Forelimb muscle (tissue), 1 donor: ENCODE results near the gene NBR1. TPM values are rescaled to one million over a fixed set of nuclear protein-coding genes. Genes with fewer than 3 reads are reported as not detected.
"Not testable (repeated sequence)": the region's sequence is repeated elsewhere in the genome, so short reads cannot be mapped to it uniquely, and the experiment has no call there.

Experiments
- DNase-seq: peaks from one replicate; pipeline ENCODE4 v3.0.0-alpha.2; 2013; ENCODE audit warnings: low read depth
- polyA plus RNA-seq: library from polyadenylated mRNA; unstranded; fragments of 120-200 nt; gene quantifications from one replicate; pipeline ENCODE4 v1.2.1, GENCODE V29; 2013; ENCODE audit not compliant: insufficient read length

The NBR1 gene
- polyA plus RNA-seq, 1 donor = 57.5 TPM

DNA sequence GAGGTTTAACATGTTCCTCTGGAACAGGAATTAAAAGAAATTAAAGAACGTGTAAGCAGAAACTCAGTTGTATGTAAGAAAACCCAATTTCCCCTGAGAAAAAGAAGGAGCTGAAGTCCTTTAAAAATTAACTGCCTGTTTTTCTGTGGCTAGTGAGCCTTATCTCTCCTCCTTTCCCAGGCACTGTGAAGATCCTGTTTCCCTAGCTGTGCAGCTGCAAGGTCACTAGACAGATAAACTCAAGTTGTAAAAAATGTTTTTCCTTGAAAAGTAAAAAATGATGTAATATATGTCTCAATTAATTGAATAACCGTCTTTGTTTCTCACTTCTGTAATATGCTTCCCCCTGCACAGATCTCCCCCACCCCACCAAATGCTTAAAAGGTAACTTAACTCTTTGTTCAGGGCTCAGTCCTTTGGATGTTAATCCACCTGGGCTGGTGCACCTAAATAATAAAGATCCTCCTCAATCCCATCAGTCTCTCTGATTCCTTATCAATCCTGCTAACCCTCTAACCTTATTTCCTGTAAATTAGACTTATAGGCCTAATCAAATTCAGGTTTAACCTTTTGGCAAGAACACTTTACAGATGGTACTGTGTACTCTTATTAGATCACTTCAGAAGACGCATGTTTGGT, 17.7 kb upstream of the NBR1 start:
- not testable (repeated sequence) for DNase-seq

DNA sequence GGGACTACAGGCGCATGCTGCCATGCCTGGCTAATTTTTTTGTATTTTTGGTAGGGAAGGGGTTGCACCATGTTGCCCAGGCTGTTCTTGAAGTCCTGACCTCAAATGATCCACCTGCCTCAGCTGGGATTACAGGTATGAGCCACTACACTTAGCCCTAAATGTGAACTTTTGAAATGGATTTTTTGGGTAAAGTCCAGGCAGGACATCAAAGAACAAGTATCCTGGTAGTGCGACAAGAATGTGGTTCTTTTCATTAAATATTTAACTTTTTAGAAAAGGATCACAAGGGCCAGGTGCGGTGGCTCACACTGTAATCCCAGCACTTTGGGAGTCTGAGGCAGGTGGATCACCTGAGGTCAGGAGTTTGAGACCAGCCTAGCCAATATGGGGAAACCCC, 15.3 kb upstream of the NBR1 start:
- DNase-seq = no peak

DNA sequence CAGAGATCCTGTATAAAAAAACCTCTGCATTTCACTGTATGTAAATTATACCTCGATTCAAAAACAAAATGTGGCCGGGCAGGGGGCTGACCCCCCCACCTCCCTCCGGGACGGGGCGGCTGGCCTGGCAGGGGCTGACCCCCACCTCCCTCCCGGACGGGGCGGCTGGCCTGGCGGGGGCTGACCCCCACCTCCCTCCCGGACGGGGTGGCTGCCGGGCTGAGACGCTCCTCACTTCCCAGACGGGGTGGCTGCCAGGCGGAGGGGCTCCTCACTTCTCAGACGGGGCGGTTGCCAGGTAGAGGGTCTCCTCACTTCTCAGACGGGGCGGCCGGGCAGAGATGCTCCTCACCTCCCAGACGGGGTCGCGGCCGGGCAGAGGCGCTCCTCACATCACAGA, 11.8 kb upstream of the NBR1 start:
- not testable (repeated sequence) for DNase-seq

DNA sequence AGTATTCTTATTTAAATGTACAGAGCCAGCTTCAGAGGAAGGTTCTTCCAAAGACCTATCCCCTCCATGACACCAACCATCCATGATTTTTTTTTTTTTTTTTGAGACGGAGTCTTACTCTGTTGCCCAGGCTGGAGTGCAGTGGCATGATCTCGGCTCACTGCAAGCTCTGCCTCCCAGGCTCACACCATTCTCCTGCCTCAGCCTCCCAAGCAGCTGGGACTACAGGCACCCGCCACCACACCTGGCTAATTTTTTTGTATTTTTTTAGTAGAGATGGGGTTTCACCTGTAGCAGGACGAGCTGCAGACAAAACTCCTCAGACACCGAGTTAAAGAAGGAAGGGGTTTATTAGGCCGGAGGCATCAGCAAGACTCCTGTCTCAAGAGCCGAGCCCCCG, 11.1 kb upstream of the NBR1 start:
- DNase-seq = not testable (repeated sequence)

DNA sequence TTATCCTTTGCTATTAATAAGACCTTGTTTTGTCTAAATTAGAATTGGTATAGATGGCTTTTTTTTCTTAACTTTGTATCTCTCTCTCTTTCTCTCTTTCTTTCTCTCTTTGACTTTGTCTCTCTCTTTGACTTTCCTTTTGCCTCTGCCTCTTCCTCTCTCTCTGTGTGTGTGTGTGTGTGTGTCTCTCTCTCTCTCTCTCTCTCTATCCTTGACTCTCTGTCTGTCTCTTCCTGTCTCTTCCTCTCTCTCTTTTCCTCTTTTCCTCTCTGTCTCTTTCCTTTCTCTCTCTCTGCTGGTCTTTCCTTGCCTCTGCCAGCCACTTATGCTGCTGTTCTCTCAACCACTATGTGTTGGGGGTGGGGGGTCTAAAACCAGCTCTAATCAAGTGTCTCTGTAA, 5.0 kb upstream of the NBR1 start:
- not testable (repeated sequence) for DNase-seq

DNA sequence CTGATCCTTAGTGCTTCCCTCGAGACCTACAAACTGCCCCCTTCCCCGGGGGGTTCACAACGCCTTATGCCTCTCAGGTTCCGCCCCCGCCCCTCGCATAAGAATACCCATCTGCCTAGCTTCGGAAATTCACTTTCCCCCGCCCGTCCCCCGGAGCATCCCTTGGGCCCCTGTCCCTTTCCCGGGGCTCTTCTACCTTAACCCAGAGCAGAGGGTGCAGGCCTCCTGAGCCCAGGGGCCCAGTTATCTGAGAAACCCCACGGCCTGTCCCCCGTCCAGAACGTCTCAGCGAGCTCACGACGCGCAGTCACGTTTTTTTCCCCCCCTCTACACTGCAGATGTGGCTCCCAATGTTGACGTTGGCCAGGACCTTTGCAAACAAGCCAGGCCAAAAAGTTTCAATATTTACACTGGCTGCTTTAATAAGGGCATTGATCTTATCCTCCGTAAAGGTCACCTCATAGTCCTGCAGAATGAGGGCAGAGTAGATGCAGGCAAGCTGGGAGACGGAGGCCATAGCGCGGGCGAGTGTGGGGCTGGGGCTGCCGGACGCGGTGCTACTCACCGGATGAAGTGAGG, 1.4 kb upstream of the NBR1 start:
- no peak for DNase-seq

DNA sequence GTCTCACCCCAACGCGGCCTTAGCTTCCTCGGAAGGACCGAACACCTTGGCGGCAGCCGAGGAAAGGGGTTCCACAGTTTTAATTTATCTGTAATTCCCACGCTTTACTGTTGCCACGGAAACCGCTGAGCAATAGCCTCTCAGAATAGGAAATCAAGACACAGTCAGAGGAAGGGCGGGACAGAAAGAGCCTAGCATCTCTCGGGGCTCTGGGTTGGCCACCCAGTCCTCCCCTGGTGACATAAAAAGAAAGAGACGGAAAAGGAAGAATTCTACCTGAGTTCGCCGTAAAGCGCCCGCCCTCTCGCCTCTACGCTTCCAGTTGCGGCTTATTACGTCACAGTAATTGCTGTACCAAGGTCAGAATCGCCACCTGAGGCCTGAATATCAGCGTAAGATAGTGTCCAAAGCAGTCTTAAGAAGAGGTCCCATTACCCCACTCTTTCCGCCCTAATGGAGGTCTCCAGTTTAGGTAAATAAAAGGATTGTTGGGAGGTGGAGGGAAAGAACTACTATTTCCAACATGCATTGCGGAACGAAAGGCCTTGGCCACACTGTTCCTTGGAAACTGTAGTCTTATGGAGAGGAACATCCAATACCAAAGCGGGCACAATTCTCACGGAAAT, 761 bp upstream of the NBR1 start:
- peak; percentile 86 for DNase-seq

DNA sequence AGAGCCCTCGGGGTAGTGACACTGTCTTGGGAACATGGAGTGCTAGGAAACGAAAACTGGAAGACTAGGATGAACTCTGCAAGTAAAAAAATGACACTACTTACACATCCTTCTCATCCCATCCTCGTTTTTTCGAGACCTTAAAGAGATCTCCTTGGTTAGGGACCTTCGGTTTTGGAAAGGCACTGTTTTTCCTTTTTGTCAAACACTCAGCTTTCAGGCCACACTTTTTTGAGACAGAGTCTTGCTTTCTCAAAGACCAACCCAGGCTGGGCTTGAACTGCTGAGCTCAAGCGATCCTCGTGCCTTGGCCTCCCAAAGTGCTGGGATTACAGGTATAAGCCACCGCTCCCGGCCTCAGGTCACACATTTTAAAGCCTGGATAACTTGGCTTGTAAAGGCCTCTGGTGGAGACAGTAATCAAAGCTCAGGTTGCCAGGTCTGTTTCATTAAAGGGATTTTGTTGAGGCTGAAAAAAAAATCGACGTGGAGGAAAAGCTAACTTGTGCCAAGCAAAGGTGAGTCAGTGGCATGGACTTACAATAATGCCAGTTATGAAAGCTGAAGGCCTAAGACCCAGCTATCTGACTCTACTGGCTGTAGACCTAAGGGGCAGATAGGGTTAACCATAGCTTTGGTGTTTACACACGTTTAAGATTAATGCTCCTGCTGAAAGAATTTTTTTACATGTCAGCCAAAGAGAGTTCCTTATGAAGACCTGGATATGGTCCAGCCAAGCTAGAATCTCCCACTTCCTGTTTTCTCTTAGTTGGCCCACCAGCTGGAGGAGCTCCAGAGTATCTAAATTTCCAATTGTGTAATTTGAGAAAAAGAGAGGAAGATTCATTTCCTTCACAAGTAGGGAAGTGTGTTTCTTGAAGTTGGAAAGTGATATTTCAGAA, 823 bp downstream of the NBR1 start:
- no peak for DNase-seq

DNA sequence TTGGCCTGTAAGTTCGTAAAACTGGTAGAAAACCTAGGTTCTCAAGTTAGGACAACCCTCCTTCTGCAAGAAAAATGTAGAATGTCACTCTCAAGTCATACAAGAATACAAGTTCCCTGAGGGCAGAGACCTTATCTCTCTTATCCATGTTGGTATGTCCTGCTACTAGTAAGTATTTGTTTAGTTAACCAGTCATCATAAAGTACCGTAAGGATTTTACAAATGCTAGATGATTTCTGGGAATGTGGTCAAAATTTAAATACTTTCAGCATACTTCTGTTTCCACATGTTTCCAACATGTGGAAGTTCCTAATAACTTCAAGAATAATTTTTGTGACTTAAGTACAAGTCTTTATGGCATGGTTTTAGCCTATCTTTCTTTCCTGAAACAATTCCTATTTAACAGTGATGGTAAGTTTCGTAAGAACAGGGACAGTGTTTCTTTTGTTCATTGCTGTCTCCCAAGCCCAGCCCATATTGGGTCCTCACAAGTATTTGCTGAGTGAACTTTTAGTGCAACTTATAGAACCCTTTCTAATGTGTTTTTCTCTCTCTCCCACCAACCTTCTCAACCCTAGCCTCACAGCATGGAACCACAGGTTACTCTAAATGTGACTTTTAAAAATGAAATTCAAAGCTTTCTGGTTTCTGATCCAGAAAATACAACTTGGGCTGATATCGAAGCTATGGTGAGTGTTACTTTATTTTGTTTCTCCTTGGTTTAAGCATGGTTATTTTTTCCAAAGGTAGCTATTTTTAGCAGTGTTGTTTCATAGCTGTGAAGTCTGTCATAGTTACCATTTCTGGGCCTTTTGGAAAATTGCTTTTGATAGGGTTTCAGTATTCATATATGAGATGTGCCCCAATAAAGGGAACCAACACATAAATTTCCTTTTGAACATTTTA, 4.5 kb downstream of the NBR1 start:
- DNase-seq = no peak

DNA sequence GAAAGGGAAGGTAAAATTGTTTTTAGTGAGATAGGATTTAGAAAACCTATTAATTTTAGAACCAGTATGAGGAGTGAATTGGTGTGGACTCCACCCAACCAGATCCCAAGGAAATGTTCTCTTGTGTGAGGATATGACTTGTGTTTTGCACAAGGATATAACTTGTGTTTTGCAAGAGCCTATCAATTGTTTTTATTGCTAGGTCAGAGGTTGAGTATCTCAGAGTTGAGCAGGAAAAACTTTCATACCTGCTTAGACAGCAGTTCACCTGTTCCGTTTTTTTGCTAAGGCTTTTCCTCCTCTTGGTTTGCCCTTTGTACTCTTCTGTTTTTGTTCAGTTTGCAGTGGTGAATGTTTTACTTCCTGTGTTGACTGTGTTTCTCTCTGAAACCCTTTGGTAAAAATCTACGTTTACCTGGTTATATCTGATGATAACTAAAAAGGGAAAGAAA, 5.1 kb downstream of the NBR1 start:
- DNase-seq = no peak

DNA sequence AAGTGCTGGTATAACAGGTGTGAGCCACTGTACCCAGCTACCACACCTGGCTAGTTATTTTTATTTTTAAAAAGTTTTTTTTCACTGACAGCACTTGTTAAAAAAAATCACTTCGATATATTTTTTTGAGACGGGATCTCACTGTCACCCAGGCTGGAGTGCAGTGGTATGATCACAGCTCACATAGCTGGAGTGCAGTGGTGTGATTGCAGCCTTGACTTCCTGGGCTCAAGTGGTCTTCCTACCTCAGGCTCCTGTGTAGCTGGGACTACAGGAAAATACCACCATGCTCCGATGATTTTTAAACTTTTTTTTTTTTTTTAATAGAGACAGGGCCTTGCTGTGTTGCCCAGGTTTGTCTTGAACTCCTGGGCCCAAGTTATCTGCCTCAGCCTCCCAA, 12.9 kb downstream of the NBR1 start:
- no peak for DNase-seq

DNA sequence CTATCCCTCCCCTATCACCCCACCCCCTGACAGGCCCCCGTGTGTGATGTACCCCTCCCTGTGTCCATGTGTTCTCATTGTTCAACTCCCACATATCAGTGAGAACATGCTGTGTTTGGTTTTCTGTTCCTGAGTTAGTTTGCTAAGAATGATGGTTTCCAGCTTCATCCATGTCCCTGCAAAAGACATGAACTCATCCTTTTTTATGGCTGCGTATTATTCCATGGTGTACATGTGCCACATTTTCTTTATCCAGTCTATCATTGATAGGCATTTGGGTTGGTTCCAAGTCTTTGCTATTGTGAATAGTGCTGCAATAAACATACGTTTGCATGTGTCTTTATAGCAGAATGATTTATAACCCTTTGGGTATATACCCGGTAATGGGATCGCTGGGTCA, 15.6 kb downstream of the NBR1 start:
- DNase-seq = not testable (repeated sequence)

DNA sequence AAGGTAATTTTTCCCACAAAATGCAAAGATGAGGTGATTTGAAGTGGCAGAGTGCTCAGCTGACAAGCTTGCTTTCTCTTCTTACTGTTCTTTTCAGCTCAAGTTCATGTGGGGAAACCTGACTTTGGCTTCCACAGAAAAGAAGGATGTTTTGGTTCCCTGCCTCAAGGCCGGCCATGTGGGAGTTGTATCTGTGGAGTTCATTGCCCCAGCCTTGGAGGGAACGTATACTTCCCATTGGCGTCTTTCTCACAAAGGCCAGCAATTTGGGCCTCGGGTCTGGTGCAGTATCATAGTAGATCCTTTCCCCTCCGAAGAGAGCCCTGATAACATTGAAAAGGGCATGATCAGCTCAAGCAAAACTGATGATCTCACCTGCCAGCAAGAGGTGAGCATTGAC, 22.2 kb downstream of the NBR1 start:
- DNase-seq = no peak

DNA sequence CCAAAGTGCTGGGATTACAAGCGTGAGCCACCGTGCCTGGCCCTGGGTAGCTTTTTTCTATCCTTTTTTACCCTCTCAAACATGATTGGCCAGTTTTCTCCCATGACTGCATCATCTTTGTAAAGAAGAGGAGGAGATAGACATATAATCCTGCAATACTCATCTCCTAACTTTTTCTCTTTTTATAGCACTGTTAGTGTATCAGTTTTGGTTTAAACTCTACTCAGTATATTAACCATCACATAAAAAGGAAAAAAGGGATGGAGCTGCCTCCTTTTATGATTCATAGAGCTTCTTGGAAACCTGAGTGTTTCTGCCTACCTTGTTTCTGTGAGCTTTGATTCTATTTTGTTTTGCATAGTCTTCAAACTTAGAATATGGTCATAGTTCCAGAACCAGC, 28.6 kb downstream of the NBR1 start:
- DNase-seq = no peak

DNA sequence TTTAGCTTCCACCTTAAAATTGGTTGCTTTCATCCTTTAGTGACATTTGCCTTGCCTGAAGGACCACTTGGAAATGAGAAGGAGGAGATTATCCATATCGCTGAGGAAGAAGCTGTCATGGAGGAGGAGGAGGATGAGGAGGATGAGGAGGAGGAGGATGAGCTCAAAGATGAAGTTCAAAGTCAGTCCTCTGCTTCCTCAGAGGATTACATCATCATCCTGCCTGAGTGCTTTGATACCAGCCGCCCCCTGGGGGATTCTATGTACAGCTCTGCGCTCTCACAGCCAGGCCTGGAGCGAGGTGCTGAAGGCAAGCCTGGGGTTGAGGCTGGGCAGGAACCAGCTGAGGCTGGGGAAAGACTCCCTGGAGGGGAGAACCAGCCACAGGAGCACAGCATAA, 29.1 kb downstream of the NBR1 start:
- no peak for DNase-seq

DNA sequence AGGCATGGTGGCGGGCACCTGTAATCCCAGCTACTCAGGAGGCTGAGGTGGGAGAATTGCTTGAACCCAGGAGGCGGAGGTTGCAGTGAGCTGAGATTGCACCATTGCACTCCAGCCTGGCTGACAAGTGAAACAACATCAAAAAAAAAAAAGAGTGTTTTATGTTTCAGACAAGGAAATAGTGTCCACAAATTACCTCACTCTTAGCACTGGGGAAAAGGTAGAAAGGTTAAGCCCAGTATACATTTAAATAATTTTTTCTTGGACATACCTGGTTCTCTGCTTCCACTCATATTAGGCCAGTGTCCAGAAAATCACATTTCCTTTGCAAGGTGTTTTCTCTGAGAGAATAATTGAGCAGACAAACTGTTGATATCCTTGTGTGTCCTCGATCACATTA, 32.0 kb downstream of the NBR1 start:
- not testable (repeated sequence) for DNase-seq

DNA sequence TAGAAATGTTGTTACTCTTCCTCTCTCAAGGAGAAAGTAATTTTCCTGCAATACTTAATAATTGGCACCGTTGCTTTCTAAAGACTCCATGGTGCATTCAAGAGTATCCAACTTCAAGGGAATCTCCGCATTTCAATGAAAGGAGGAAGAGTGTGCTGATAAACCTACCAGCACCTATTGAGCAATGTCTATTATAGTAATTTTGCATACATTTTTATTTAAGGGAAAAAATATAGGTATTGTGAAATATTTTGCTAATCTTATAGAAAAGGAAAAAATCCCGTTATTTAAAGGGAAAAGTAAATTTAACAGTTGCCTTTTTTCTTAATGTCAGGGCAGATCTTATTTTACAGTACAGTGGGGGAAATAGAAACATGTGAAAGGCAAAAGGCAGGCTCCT, 39.6 kb downstream of the NBR1 start:
- no peak for DNase-seq

DNA sequence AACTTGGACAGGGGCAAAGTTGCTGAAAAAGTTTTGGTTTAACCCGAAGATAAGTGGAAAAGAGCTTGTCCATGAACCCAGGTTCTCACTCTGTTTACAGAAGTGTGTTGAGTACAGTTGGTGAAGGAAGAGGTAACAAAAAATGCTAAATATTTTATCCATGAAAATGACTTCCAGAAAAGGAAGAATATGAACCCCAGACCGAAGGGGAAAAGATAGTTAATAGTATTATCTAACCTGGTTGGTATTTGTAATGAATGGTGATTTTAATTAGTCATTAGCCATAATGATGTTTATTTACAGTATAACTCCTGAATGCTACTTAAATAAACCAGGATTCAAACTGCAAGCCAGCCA, 40.1 kb downstream of the NBR1 start:
- no peak for DNase-seq

DNA sequence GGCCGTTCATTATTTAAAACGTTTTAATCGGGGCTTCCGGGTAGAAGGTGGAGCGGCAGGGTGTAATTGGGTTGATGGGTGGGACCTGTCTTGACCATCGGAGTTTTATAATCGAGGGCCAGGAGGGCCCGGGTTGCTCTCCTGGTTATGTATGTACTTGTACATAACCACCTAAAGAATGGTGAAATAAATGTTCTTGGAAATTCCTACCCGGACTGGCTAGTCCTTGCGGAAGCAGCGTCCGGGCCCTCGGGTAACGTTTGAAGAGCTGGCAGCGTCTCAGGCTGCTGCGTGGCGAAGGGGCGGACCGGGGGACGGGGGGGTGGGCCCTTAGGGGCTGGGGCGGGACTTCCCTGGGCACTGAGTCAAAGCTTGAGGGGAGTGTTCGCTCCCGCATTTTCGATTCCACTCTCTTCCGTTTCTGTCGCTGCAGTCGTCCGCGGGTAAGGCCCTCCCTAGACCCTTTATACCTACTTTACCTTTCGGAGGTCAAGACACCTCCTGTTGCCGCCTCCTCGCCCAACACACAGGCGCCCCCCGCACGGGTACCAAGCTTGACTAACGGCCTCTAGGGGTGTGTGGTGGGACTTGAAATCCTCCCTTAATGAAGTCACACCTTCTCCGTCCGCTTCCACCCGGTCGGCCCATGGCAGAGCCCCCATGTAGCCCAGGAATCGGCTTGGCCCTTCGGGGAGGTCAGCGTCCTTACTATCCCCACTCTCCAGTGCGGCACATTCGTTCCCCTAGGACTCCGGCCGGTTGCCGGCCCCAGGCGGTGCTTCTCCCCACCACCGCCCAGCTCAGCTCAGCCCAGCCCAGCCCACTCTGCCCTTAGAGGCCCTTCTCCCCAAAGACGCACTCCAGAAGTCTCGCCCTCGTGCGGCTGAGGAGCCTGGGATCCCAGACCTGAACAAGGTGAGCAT, 40.7 kb downstream of the NBR1 start, which contains the start of gene TMEM106A:
Gene TMEM106A, plus strand, starts transcription at position 396 of the 923 bp plus-strand sequence. CDS start 1,167 bp downstream, outside the sequence.
- DNase-seq = peak; percentile 43
